Stimulated activated CD8-positive, alpha-beta memory T cell treated with anti-CD3 and anti-CD28 coated beads, Interleukin-2, amount 100 ng/mL, for 1 hour (primary cell): ENCODE results near the gene PSMD14.

Experiments
- DNase-seq, 2 donors: peaks; one replicate each; pipeline ENCODE4 v3.0.0-alpha.2; 2020; ENCODE audit warnings: low read depth in 2 of 2

The PSMD14 gene

DNA sequence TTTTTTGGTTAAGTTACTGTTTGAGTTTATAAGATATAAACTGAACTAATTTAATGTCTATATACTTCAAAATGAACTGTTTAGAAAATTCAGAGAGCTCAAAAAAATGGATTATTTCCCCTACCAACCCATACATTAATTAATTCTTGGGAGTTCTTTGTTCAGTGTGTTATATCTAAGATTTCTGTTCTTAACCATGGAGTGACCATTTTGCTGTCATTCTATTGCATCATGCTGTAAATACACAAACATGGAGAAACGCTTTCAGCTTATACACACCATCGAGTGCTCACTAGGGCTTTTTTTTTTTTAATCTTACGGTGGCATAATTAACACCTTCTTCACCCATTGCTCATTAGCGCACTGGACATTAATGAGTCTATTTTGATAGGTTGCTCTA, 74.5 kb downstream of the PSMD14 start:
- no peak for DNase-seq

DNA sequence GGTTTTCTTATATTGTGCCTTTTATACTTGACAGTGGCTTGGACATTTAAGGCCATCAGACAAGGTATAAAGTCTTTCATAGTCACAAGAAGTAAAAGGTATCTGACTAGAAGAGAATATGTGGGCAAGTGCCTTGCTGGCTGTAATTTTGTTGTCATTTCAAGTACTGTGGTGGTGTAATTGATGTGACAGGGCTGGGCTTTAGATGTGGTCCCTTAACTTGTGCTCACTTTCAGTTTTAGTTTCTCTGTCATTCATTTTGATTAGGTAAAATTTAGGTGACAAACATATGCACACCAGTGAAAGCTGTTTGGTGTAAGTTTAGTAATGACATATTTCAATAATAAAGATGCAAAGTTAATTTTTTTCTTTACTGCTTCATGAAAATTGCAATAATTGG, 76.6 kb downstream of the PSMD14 start:
- no peak for DNase-seq

DNA sequence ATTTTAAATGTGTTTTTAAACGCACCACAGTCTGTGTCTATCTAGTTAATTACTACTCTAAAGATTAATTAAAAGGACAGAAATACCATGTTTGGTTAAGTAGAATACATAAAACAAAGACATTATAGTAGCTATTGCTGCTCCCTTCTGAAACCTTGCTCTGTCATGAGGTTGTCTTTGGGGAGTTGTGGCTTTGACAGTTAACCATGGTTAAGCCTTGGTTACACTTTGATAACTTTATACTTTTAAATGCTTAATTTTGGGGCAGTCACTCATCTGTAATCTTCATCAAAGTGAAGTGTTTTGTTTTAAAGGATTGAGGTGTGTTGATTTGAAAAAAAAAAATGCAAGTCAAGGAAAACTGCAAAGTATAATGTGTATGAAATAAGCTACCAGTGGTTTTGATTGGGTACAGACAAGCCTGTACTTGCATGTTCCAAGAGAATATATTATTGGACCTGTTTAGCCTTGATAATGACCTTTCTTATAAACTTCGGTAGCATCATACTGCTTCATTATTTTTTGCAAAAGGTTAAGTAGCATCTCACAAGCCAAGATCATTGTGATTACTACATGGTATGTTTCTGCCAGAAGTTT, 78.1 kb downstream of the PSMD14 start:
- DNase-seq = no peak

DNA sequence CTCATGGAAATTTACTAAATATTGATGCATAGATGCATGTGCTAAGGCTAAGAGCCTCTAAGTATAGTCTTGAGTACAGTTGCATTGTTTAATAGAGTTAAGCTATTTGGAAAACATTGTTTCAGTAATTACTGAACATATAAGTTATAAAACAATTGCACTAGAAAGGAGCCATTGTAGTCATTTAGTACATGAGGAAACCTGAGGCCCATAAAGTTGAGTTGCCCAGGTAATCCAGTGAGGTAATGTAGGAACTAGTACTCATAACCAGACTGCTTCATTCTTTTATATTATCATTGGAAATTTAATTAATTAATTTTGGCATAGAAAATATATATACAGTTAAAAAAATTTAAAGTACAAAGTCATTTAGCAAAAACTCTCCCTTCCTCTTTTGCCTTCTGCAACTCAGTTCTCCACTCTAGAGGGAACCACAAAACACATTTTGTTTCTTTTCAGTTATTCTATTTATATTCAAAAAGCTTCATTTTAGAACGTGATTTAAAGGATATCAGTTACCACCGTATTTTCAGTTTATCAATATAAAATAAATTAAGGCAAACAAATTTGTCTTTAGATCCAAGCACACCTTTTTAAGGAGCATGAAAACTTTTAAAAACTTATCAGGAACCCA, 80.0 kb downstream of the PSMD14 start:
- DNase-seq = no peak

DNA sequence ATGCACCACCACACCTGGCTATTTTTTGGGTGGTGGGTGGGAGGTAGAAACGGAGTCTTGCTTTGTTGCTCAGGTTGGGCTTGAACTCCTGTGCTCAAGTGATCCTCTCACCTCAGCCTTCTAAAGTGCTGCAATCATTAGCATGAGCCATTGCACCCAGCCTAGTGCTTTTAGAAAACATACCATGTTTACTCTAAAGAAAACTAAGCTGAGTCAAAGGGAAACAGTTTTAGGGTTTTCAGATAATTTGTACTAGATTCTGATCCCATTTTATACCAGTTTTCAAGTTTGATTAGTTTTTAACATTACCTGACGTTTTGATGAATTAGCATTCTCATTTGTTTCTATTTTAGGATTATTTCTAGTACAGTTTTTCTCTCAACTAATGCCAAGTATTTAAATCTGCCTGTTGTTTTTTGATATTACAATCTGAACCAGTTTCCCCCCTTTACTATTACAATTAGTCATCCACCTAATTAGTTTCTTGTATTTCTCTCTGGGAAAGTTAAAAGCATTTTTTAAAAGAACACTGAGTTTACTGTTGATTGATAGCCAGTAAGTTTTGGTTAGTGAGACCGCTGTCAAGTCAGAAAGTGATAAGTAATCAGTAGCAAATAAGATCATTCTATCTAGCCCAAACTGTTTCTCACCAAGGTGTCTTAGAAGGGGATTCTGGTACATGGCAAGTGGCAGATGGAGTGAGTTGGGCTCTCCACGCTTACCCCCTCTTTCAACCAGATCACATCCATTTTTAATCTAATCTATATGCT, 83.7 kb downstream of the PSMD14 start:
- DNase-seq = no peak

DNA sequence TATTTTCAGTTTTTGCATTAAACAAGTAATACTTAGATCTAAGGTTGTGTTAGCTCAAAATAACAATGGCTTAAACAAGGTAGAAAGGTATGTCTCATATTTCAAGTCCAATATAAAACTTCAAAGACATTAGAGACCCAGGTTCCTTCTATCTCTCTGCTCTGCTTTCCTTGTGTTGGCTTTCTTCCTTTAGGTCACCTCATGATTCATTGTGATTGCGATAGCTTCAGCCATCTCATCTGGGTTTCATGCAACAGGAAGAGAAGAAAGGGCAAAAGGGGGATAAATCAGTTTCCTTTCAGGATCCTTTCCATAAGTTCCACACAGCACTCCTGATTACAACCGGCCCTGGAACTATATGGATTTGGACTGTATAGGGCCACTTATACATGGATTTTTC, 91.9 kb downstream of the PSMD14 start:
- DNase-seq = no peak

DNA sequence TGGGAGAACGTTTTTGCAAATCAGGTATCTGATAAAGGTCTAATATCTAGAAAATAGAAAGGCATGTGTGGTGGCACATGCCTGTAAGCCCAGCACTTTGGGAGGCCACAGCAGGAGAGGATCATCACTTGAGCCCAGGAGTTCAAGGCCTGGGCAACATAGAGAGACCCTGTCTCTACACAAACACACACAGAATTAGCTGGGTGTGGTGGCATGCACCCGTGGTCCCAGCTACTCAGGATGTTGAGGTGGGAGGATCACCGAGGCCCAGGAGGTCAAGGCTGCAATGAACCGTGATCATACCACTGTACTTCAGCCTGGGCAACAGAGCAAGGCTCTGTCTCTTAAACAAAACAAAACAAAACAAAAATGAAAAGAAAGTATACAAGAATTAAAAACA, 94.1 kb downstream of the PSMD14 start:
- DNase-seq = no peak

DNA sequence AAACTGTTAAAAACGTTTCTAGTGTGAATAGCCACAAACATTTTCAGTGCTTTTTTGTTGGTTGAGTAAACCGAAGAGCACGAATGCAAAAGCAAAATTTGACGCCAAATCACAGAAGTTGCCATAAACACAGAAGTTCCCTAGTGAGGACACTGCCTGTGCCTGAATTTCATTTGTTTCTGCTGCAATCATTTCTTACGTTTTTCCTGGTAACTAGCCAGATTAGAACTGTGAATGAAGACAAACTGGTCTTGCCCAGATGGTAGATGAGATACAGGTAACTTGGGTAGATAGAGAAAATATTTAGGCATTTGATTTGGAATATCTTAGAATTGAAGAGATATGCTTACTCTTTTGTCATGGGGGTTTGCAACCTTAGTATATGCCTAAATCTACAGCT, 98.1 kb downstream of the PSMD14 start:
- no peak for DNase-seq

DNA sequence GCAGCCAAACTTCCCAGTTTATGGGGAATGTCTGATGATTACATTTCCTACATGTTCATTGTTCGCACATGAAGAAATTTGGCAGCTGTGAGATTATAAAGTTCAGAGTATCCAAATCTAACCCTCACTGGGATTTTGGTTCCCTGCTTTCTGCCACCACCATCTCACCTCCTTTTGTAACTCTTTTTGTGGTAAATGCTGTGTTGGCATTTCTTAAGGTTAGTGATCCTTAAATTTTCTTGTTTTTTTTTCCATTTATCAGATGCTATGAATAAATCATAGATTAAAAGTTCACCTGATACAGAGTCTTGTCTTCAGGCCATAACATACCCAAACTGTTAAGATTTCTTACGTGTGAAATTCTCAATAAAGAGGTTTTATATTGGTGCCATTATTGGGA, 99.4 kb downstream of the PSMD14 start:
- DNase-seq = no peak

DNA sequence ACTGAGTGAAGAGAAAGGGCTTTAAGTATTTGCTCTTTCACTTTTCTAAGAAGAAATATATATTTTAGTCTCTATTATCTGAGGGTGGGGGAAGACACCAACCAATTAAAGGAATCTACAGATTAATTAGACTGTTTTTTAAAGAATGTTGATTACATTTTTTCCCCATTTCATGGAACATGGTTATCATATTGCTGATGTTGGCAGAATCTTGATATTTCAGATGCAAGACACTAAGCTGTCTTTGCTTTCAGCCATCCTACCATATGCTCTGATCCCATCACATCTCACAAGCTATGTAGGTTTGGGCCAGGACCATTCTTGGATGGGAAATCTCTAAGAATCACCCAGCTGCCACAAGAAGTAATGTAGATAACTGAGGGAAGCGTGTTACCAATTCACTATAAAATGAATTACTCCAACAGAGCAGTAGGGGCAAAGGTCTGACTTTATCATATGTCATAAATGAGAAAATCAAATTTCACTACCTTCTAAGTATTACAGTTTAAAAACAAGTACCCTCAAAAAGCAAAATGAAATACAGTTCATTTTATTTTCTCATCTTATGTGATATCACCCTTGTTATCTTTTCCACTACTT, 101.2 kb downstream of the PSMD14 start:
- no peak for DNase-seq

DNA sequence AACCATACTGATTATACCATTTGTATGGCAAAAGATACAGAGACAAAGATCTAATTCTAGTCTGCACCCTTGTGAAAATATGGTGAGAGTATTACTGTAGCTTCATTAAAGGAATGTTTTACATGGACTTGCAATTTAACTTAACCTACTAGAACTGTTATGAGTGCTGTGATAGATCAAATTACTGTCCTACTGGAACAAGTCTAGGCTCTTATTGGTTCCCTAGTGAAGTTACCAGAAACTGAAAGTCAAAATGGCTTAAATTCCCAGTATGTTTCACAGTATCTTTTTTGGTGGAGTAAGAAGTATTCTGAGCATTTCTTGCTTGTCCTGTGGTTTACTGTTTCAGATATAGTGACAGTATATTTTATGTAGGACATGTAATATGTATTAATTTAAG, 104.1 kb downstream of the PSMD14 start:
- no peak for DNase-seq

DNA sequence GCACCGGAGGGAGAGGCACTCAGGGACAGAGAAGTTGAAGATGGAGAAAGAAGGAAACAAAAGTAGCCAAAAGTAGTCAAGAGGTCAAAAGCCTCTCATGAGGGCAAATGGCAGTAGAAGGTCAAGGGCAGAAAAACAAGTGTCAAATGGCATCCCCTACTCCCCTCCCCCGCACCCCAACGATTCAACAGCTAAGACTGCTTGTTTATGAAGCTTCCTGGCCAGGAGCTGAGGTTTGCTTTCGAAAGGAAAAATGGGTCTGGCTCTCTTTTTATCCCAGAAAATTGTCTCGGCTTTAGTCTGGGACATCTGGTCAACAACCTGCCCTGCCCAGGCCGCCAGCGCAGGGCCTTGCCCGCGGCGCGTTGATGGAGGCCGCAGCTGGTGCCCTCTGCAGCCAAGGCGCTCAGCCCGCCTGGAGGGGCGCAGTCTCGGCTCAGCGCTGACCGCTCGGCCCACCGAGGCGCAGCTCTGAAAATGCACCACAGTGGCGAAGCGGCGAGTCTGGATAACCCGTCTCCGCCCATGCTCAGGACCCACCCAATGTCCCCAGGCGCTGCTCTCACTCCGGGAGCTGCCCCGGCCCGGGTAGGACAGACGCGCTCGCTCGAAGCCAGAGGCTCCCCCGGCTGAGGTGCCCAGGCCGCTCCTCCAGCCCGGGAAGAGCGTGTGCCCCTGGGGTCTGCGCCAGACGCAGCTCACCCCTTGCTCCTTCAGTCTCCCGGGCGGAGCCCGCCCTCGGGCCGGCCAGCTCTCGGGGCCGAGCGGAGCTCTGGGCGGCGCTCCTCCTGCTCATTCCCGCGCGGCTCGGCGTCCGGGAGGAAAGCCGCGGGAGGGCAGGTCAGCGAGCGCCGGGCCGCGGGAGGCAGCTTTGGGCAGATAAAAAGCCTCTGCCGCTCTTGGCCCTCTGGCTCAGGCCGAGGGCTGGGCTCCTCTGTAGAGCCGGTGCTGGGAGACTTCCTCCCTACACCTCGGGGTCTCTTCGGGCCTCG, 106.1 kb downstream of the PSMD14 start:
- no peak for DNase-seq

DNA sequence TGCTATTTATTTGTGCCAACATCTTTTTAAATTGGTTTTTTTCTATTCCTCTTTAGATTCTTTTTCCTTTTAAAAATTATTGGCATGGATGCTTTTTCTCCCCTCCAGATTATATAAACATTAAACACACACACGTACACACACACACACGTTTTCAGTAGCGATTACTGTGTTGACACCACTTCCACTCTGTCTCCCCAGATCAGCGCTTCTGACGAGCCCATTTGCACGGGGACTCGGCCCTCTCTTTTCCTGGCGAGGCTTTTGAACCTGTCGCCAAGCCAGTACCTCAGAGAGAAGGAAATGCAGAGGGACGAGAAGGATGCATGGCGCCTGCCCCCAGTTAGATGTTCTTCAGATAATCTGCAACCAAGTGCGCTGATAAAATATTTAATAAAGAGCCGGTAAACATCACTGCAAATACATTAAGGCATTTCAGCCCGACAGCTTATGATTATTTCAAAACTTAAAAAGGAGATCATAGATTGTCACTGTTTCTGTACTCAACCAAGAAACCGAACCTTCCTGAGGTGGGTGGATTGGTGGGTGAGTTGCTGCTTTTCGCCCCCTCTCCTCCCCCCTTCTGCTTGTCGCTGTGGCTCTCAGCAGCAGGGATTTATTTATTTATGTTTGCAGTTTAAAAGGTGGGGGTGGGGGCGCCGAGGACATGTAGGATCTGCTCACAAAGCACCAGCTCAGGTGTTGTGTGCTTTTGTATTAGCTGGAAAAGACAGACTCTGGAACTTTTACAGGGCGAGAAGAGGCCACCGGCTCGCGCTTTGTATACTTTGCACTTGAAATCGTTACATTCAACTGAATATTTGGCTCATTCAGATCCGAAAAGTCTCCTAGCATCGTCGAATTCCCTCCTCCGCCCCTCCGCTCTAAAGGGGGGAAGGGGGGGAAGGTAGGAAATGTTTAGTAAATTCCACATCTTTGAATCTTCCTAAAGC, 107.1 kb downstream of the PSMD14 start:
- no peak for DNase-seq

DNA sequence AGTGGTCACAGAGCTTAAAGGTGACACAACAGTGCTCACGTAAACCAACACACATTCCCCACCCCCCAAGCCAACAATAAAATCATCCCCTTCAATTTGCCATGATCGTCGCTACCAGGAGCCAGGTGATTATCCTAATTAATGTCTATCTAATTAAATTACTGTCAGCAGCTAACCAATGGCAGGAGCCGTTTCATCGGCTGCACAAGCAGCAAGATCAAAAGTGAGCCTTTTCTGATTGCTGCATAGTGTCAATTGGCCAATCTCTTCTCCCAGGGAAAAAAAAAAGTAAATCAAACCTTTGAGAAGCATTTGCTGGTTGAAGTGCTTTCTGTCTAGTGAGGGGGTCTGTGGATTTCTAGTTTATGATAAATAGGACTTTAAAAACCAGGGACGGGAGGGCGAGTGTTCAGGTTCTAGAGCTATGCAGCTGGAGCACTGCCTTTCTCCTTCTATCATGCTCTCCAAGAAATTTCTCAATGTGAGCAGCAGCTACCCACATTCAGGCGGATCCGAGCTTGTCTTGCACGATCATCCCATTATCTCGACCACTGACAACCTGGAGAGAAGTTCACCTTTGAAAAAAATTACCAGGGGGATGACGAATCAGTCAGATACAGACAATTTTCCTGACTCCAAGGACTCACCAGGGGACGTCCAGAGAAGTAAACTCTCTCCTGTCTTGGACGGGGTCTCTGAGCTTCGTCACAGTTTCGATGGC, 107.9 kb downstream of the PSMD14 start, which contains the start of gene TBR1:
TBR1 (plus strand) TSS at position 311 of the 721 bp plus-strand sequence; CDS start at position 425, 114 bp downstream.
- DNase-seq = no peak

DNA sequence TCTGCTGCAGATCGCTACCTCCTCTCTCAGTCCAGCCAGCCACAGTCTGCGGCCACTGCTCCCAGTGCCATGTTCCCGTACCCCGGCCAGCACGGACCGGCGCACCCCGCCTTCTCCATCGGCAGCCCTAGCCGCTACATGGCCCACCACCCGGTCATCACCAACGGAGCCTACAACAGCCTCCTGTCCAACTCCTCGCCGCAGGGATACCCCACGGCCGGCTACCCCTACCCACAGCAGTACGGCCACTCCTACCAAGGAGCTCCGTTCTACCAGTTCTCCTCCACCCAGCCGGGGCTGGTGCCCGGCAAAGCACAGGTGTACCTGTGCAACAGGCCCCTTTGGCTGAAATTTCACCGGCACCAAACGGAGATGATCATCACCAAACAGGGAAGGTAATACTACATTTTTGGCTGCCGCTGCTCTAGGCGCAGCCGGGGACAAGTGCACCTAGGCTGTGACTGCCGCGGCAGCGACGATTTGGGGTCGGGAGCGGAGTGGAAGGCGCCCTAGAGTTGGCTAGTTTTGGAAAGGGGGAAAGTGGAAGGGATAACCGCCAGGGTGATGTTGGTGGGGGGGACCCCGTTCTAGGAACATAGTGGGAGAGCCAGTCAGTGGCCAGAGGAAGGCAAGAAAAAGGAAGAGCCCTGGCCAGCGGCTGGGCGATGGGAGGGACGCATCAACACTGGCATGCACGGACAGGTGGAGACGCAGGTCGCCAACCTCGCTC, 108.6 kb downstream of the PSMD14 start:
- no peak for DNase-seq

DNA sequence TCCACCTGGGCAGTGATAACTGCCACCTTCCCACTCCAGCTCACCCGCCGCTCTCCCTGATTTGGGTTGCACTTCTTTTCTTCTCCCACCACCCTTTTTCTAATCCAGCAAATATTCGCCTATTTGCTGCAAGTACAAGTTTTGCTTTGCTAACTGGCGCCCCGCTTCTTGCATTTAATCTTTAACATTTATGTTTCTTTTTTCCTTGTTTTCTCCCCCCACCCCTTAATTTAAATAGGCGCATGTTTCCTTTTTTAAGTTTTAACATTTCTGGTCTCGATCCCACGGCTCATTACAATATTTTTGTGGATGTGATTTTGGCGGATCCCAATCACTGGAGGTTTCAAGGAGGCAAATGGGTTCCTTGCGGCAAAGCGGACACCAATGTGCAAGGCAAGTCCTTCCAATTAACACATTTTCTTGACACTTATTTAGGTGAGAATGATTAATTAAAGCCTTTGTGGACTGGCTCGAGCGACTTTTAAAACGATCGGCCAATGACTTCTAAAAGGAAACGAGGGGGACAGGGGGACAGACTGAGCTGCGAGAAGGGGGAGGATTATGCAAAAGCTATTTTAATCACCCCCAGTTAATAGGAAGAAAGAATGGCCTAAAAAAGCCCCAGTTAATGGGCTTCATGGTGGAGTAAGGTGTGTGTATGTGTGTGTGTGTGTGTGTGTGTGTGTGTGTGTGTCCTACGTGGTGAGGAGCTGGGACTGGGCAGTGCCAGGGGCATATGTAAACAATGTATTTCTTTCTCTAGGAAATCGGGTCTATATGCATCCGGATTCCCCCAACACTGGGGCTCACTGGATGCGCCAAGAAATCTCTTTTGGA, 109.4 kb downstream of the PSMD14 start:
- DNase-seq = no peak

DNA sequence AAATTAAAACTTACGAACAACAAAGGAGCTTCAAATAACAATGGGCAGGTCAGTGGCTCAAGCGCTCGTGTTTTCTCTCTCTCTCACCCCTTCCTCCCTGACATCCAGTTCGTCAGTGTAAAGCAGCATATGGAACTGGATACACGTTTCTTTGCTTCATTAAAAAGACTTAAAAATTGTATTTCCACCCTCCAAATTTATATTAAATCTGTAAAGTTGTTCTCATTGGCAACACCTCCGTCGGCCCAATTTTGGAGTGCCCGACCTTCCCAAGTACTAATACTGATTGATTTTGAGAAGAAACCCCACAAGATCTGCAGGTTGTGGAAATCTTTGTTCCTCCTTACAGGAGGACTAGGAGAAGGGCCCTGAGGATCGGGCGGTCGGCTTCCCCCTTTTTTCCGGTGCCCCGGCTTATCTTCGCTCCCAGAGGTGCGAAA, 110.1 kb downstream of the PSMD14 start:
- DNase-seq = no peak
